Activated CD8-positive, alpha-beta memory T cell treated with anti-CD3 and anti-CD28 coated beads, Interleukin-2, amount 50 U/mL, for 24 hours (primary cell): ENCODE measurements around the gene CNDP2.

ENCODE experiments used
- DNase-seq: peaks from one replicate; pipeline ENCODE4 v3.0.0-alpha.2; 2020; ENCODE audit errors: extremely low read depth

CNDP2 gene

DNA sequence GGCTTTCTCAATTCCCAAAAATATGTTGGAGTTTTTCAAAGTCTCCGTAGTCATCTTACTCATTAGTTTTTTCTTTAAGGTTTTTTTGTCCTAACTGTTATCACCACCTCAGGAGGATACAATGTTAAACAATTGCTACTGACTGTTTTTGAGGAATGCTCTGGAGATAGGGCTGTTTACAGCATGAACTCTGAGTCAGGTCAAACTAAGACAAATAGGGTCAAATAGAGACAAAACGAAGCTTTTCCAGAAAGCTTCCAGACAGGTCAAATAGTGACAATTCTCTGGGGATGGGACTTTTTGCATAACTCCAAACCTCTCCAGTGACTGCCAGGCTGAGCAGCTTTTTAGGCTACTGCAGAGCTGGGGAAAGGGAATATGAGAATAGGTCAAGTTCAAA lies 23.9 kb upstream of the CNDP2 start:
- DNase-seq = no peak

DNA sequence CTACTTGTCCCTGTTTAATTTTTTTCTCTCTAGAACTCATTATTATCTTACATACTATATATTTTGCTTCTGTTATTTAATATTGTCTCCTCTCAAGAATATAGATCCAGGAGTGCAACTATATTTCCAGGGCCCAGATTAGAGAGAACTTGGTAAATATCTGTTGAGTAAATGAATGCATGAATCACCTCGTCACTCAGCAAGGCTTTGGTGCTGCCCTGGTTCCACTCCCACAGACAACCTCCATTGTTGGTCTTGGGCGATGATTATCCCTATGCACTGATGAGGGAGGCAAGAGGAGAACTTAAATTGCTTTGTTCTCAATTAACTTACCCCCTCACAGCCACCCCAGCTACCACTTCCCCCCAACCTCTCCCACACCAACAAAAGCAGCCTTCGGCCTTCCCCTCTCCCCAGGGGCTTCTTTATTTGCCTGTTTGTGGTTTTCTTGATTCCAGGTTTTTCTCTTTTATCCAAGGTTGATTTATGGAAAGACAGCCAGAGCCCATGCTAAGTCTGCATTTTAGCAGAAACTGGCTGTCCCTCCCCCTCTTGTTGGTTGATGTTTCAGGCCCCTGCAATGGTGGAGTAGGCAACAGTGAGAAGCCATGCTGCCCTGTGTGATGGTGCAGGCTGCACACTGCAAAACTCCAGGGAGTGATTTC lies 22.1 kb upstream of the CNDP2 start:
- DNase-seq = no peak

DNA sequence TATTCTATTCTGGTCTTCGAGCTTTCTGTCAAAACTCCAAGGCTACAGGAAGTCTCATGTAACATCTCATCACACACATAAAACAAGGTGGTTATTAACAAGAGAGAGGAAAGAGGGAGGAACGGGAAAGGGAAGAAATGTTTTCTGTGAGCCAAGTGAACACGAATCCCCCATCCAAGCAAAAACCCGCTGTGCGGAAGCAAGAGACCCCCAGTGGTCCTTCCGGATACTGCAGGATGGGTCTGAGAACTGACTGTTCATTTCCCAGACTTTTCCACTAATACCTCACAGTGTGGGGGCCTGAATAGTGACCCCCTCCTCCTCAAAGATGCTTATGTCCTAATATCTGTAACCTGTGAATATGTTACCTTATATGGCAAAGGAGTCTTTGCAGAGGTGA lies 20.0 kb upstream of the CNDP2 start:
- no peak for DNase-seq

DNA sequence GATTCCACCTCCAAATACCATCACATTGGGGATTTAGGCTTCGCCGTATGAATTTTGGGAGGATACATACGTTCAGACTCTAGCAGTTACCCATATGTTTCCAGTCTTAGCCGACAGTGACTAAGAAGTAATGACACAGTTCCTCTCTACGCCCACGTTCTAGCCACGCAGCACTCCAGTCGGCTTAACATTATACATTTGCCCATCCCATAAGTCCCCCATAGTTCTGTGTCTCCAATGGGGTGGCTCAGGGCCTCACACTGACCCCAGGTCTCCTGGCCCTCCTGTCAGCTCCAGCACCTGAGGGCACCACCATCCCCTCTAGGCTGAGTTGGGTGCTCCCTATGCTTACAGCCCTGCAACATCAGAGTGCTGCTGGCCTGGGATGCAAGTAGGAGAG lies 18.4 kb upstream of the CNDP2 start:
- DNase-seq = no peak

DNA sequence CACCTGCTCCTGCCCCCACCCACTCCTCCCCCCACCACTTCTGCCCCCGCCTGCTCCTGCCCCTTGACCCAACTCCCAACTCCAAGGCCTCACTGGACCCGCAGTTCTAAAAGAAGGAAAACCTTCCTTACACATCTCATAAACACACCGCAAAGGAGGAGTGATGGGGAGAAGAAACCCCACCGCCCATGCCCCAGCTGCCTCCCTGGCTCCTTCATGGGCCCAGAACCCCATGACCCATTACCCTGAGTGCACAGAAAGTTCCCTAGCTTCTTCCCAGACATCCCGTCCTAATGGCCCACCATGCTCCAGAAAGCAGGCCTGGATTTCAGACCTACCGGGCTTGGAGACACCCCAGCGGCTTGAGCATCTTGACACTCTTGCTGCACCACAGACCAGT lies 17.8 kb upstream of the CNDP2 start:
- no peak for DNase-seq

DNA sequence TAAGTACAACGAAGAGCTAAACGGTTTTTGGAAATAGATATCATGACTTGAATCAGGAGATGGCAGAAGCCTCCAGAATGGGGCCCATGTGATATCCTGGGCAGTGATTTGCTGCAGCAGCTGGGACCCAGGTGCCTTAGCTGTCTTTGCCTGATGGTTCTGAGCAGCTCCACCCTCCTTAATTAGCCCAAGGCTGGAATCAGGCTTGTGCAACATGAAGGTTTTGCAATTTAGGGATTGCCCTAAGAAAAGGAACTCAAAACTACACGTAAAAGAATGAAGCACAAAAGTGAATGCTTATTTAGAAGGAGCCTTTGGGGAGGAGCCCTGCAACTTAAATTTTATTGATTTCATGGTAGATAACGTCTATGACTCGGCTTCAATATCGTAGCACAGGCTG lies 17.3 kb upstream of the CNDP2 start:
- DNase-seq = no peak

DNA sequence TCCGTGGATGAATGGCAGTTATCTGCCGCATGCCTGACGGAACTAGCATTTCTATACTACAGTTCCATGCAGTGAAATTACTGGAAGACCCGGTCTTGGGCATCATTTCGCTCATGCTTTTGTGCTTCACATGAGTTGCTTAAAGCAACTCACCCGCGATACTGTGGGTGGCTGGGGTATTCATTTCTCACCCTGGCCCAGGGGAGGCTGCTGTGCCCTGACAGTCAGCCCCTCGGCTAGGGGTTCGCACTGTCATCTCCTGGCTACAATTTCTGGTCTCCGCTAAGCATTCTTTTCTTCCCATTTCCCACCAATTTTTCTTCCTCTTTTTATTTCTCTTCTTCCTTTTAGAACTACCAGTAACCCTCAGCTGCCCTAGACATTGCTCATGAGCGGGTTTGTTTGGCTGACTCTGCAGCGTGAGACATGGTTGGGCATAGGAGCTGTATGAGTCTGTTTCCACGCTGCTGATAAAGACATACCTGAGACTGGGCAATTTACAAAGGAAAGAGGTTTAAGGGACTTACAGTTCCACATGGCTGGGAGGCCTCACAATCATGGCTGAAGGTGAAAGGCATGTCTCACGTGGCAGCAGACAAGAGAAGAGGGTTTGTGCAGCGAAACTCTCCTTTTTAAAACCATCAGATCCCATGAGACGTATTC lies 16.5 kb upstream of the CNDP2 start:
- no peak for DNase-seq

DNA sequence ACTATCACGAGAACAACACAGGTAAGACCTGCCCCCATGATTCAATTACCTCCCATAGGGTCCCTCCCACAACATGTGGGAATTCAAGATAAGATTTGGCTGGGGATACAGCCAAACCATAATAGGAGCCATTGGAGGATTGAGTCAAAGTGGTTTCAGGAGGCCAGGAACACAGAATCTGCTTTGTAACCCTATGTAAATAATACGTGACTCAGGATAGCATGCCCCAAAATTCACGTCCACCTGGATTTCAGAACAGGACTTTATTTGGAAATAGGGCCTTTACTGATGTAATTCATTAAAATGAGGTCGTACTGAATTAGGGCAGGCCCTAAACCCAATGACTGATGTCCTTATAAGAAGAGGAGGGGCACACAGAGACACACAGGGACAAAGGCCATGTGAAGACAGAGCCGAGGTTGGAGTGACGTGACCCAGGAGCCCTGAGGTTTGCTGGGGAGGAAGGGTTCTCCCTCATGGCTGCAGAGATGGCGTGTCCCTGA lies 16.0 kb upstream of the CNDP2 start:
- no peak for DNase-seq

DNA sequence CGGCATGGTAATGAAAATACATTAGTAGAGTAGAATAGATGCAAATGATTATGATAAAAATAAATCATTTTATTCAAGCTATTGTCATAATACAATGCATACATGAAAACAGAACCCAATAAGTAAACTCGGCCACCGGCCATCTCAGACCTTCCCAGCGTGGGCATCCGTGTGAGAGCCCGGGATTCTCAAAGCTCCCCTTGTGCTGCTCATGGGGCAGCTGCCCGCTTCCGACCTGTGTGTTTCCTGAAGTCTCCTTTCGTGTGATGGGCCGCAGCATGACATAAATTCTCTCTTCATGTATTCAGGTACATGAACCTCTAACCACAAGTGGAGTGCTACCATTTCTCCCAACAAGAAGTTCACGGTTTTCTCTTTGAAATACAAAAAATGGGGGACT lies 13.5 kb upstream of the CNDP2 start:
- no peak for DNase-seq

DNA sequence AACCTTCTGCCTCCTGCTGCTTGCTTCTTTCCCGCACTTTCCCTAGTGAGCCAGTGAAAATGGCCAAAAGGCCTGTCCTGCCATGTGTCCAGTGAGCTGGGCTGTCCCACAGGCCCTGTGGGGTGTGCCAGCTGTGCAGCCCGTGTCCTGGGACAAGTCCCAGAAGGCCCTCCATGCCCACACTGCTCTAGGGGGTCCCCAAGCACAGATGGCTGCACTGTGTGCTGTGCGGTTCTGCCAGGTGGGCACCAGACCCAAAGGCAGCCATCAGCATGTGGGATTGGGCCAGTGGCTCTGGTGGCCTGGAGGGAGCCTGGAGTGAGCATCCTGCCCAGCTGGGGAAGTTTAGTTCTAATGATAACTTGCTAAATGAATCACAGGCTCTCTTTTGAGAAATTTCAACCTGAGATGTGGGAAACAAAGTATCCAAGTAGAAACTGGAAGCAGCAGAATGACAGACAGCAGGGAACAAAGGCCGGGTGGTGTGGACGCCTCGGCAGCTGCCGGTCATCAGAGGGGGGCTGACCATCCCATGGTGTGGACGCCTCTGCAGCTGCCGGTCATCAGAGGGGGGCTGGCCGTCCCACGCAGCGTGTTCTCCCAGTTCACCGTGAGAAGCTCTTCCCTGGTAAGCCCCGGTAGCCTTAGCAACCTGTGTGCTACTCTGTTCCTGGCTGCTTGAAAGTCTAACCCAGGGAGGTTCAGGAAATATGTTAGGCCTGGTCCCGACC lies 9.9 kb upstream of the CNDP2 start:
- no peak for DNase-seq

DNA sequence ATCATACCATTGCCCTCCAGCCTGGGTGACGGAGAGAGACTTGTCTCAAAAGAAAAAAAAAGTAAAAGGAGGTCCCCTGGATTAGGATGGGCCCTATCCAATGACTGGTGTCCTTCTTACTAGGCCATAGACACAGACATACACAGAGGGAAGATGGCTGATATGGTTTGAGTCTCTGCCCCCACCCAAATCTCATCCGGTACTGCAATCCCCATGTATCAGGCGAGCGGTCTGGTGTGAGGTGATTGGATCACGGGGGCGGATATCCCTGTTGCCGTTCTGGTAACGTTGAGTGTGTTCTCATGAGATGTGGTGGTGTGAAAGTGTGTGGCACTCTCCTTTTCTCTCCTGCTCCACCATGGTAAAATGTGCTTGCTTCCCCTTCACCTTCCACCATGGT lies 7.8 kb upstream of the CNDP2 start:
- no peak for DNase-seq

DNA sequence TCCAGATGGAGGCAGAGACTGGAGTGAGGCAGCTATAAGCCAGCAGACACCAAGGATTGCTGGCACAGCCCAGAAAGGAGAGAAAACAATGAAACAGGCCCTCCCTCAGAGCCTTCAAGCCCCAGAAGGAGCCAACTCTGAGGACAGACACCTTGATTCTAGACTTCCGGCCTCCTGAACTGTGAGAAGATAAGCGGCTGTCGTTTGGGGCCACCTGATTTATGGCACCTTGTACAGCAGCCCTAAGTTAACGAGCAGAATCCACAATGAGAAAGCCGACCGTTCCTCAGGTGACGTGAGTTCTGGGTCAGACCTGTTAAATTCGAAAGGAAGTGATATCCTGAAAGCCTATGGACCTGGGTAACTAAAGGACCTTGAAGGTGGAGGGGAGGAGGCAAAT lies 7.3 kb upstream of the CNDP2 start:
- no peak for DNase-seq

DNA sequence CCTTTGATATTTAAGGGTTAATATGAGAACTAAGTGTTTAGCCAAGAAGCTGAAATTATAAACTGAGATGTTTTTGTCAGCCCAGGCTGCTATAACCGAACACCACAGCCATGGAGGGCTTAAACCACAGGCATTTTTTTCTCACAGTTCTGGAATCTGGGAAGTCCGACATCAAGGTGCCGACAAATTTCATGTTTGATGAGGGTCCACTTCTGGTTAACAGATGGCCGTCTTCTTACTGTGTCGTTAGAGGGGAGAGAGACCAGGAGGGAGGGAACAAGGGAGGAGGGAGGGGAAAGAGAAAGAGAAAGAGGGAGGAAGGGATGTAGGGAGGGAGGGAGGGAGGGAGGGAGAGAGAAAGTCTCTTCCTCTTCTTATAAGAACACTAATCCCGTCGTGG lies 6.5 kb upstream of the CNDP2 start:
- no peak for DNase-seq

DNA sequence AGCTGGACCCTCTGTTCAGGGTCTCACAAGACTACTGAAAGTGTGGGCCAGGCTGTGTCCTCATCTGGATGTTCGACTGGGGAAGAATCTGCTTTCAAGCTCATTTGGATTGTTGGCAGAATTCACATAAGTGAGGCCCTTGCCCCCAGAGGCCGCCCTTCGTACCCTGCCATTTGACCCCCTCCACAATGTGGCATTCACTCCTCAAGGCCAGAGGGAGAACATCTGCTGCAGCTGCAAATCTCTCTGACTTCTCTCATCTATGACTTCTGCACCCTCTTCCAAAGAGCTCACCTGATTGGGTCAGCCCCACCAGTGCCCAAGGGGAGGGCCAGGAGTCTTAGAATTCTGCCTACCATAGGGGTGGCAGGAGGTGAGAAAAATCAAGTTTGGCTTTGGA lies 3.9 kb upstream of the CNDP2 start:
- no peak for DNase-seq

DNA sequence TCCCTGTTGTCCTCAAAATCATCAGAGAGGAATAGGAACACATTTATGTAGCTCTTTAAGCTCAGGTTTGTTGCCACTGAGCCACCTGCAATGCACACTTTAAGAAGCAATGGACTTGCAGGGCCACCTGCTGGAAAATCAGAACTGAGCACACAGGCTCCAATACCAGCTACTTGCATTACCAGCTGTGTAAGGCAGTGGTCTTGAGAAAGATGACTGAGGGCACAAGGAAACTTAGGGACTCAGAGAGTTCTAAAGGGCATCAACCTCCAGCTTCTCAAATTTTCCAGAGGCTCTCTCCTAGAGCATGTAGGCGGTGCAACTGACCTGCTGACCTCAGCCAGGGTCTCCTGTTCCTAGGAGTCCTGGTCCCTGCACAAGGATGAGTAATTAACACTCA lies 2.5 kb upstream of the CNDP2 start:
- DNase-seq = no peak

DNA sequence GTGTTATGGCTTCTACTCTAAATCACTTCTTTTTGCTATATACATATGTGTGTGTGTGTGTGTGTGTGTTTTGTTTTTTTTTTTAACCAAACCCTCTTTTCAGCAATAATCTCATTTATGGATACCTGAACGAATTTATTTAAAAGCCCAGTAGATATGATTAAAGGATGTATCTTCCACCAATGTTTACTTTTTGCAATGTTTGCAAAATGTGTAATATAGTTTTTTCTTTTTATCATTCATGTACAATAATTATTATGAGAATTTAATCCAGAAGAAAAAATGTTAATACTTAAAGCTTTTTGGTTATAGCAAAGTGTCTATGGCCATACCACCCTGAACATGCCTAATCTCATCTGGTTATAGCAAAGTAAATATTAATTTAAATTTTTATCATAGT lies 1.6 kb upstream of the CNDP2 start:
- DNase-seq = no peak

DNA sequence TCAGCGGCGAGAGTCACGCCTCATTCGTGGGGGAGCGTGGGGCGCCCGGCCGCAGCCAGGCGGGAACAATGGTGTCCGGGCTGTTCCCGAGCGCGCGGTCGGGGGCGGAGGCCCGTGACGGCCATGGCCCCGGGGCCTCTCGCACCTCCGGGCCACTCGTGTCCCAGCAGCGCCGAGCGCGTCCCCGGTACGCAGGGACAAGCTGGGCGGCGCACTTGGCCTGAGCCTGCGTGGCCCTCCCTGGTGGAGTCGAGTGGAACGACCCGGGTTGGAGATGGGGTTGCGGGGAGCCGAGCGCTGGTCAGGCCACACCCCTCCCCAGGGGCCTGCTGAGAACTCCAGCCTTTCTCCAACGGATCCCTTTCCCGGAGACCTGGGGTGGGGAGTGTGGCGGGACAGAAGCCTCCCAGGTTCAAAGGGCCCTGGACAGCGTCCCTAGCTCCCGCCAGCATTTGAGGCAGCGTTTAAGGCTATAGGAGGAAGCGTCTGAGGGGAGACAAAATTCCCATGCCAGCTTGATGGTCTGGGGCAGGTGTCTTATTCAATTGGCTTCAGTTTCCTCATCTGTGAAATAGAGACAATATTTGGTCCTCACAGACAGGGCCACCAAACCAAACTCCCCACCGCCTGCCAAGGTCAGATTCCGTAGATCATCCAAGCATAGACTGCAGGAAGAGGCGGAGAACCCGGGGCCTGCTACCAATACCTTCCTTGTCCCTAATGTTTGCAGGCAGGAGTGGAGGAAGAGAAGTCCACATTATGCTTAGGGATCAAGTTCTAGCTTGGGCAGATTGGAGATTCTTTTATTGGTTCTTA lies 553 bp downstream of the CNDP2 start:
- no peak for DNase-seq

DNA sequence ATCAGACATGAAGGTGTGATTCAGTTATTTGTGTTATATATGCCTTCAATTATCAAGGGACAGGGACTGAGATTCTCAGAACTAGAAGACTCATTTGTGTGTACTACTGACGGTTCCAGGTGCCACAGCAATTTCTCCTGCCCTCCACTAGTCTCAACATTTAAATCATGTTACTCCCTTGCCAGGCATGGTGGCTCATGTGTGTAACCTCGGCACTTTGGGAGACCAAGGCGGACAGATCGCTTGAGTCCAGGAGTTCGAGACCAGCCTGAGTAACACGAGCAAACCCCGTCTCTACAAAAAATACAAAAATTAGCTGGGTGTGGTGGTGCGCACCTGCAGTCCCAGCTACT lies 1.1 kb downstream of the CNDP2 start:
- DNase-seq = no peak

DNA sequence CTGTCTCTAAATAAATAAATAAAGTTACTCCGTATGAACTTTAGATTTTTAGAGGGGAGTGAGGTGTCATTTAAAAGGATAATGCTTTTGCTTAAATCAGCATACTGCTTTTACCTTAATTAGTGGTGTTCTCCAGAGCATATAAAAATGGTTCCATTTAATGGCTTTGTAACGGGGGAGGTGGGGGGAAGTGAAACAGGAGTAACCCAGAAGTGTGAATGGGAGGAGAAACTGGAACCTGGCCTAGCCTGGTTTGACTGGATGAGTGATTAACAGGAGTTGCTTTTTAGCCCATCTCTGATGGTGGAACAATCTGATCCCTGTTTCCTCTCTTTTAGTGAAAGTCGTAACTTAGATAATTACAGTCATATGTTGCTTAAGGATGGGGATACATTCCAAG lies 1.6 kb downstream of the CNDP2 start:
- DNase-seq = no peak

DNA sequence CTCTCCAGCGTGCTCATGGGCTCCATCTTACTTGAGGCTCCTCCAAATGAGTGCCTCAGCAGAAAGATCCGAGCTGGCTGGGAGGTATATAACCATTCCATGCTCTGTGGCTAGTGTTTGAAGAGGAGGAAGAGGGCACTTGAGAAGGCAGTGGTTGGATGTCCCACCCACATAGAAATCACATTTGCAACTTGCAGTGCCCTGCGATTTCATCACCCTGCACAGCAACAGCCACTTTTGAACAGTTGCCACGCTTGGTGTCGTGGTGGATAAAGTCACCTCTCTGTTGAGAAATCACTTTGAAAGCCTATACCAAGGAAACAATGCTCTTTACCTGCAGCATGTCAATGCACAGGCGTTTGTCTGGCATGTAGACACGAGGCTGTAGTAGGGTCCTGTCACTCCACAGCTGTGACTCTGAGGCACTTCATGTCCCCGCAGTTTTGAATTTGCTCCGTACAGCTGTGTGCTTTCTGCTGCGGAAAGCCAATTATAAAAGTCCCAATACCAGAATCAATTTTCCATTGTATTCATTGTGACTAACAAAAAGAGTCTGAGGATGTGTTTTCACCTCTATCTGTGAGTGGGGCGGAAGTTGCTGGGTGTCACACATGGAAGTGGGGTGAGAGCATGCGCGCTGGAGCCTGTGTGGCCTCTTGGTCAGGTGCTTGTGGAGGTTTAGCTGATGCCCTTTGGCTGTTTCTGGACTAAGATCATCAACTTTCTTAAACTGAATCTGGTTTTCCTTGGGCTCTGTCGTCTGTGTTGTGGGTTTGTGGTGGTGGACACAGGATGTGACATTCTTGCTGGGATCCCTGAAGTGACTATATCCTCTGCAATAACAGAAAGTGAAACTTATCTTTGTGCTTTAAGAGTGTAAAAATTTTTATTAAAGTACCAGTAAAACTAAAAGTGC lies 2.8 kb downstream of the CNDP2 start:
- DNase-seq = peak; percentile 54

DNA sequence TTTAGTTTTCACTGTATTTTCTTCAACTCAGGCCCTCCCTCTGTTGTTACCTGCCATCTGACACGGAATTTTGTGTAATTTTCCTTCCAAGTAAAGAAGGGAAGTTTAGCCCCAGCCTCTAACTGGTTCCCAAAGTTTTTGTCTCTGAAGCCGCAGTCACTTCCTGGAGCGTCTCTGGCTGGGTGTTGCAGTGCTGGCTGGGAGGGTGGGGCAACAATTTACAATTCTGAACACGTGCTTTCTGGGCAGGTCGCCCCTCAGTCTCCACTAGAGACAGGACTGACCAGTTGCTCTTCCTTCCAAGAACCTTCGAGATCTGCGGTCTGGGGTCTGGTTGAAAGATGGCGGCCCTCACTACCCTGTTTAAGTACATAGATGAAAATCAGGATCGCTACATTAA lies 3.5 kb downstream of the CNDP2 start:
- no peak for DNase-seq
